Erythroblast (primary cell): ENCODE data around the gene DENND2D.

ENCODE experiments used
- DNase-seq, 2 experiments: peaks; one replicate each; lab custom pipeline; 2025; lab: John Stamatoyannopoulos, UW
- GATA1 ChIP-seq: IDR thresholded peaks from 2 replicates; pipeline ENCODE4 v1.6.1; 2011; ENCODE audit warnings: low read depth, mild to moderate bottlenecking, control low read depth, low read length, moderate library complexity
- POLR2A ChIP-seq: IDR thresholded peaks from 2 replicates; pipeline ENCODE4 v1.6.1; 2011; ENCODE audit warnings: mild to moderate bottlenecking, low read length

DENND2D gene, protein sequence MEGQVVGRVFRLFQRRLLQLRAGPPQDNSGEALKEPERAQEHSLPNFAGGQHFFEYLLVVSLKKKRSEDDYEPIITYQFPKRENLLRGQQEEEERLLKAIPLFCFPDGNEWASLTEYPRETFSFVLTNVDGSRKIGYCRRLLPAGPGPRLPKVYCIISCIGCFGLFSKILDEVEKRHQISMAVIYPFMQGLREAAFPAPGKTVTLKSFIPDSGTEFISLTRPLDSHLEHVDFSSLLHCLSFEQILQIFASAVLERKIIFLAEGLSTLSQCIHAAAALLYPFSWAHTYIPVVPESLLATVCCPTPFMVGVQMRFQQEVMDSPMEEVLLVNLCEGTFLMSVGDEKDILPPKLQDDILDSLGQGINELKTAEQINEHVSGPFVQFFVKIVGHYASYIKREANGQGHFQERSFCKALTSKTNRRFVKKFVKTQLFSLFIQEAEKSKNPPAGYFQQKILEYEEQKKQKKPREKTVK

DNA sequence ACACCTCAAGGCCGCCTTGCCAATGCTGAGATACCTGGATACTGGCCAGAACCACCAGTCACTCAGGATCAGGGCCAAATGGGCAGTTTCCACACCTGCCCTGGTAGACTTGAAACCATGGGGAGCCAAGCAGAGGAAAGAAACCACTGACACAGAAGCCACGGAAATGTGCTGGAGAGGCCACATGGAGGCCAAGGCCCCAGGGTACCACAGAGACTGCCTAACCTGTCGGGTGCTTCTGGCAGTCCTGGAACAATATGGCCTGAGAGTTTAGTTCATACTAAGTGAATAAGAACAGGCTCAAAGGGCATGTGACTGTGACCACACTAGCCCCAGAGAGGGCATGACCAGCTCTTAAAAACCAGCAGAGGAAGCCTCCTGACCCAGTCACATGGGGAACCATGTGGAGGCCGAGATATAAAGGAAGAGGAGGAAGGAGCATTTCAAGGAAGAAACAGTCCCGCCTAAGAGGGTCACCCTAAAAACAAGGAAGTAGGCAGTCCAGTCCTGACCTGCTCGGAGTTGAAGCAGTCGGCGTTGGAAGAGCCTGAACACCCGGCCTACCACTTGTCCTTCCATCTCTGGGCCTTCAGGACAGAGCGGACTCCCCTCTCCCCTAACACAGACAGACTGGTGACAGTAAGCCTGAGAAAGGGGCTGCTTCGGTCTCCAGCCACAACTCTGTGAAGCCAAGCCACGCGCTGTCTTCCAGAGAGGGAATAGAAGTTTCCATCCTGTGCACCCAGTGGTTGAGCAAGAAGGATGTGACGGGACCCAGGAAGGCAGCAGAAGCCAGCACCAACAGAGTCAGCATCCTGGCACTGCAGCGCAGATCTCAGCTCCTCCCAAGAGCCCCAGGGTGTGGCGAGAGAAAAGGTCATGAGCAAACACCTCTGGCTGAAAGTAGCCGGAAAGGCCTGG is at the start of gene DENND2D:
Gene DENND2D, minus strand, starts transcription at position 766 of the 921 bp plus-strand sequence. Its CDS starts 187 bp downstream, at position 579.
- DNase-seq = peak in 1 of 2 experiments; percentile 11
- TF ChIP-seq POLR2A (no peak), GATA1 (no peak)

DNA sequence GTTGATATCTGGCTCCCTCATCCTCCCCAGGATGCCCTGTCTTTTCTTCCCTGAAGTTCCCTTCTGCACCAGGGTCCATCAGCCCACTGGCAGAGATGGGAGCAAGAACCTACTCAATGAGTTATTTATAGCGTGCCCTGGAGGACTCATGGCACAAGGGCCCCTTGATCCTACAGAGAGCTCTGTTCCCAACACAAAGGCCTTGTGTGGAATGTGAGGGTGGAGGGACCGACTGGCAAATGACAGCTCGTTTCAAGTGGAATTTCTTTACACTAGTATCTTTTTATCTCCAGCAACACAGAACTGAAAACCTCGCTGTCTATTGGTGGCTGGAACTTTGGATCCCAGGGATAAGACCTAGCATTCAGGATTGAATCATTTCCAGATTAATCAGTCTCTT is 49.5 kb upstream of the DENND2D start:
- DNase-seq = no peak
- TF ChIP-seq POLR2A = no peak
- TF ChIP-seq GATA1 = no peak

DNA sequence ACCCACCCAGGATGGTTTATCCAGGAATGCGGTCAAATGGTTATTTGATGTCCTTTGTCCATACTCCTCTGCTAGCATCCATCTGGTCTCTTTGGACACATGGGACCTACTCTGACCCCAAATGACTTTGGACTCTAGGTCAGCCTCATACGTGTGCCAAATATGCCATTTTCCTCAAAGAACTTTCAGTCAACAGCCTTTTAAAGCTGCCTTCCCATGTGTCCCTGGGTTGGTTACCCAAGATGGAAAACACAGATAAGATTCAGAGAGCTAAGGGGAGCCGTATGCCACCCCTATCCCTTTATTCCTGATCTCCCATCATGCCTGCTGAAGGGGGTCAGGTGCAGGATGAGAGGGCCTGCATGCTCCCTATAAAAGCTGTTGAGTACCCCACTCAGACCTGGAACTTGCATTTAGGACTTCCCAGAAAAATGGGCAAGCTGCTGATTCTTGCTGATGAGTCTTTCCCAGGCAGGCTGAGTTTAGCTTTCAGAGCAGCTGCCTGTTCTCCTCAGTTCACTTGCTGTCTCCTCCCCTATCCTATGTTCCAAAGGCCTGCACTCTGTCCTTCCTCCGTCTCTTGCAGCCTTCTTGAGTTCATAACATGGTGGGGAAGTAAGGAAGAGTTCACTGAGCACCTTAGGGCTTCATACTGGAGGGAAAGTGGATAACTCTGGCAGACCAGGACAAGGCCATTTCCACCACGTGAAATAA is 46.8 kb upstream of the DENND2D start:
- no peak for DNase-seq

DNA sequence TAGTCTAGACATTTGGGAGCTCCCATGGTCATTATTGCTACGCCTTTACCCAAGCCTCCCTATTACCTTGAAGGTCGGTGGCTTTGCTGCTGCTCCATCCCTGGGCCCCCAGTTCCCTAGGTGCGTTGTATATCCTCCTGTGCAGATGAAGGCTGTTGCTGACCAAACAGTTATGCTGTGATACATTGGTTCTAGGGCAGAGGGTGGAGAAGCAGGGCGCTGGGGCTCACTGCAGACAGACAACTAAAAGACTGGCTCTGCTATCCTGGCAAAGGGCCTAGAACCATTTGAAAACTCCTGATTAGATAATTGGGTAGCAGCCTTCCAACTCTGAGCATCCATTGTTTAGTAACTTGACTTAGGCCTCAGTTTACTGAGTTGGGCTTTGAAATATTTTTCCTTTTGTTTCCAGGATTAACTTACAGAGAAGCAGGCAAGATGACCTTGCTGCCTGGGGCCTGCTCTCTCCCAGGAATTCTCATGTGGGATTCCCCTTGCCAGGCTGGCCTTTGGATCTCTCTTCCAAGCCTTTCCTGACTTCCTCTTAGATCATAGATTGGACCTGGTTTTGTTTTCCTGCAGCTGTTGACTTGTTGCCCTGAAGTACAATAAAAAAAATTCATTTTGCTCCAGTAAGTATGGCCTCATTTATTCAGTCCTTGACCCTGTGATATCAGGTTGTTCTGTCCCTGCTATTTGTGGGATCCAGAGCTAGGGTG is 42.5 kb upstream of the DENND2D start:
- no peak for TF ChIP-seq POLR2A
- TF ChIP-seq GATA1 = no peak
- no peak for DNase-seq

More for the DNA sequence above, 46.8 kb upstream of the DENND2D start:
- TF ChIP-seq GATA1 (no peak), POLR2A (no peak)

DNA sequence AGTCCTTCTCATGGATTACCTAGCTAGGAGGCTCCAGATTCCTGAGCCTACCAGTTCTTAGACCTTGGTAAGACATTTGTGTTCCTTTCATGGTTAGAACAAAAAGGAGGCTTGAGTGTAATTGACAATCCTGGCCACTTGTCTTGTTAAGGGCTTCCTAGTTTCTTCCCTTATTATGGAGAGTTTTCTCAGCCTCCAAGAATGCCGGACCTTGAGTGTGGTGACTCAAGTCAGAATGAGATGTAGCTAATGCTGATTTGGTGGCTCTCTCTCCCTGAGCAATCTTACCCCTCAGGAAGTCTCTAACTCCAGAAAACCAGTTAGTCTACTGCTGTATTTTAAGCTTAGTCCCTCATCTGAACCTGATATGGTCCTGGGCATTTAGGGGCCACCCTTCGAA is 41.4 kb upstream of the DENND2D start:
- TF ChIP-seq POLR2A = no peak
- TF ChIP-seq GATA1 = no peak
- DNase-seq = no peak

DNA sequence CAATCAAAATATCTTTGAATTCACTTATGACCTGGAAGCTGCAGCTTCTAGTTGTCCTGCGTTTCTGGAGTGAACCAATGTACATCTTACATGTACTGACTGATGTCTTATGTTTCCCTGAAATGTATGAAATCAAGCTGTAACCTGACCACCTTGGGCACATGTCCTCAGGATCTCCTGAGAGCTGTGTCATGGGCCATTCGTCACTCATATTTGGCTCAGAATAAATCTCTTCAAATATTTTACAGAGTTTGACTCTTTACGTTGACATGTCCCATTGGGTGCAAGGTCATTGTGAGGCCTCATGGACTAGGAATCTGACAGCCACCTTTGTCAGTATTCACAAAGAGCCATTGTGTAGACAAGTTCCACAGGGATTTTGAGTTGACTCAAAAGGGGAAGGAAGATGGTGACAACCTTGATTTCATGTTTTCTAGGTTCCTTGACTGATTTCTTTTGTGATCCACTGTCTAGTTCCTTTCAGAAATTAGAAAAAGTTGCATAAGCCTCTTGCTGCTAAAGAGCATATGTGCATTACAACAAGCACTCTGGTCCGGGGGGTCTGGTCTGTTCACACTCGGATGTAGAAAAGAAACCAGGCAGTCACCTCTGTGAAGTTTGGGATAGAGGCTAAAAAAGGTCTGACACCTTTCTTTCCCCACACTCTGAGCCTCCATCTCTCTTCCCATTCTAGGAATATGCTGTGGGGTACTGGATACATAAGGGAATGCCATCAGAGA is 37.8 kb upstream of the DENND2D start:
- DNase-seq = no peak
- TF ChIP-seq POLR2A (no peak), GATA1 (no peak)

DNA sequence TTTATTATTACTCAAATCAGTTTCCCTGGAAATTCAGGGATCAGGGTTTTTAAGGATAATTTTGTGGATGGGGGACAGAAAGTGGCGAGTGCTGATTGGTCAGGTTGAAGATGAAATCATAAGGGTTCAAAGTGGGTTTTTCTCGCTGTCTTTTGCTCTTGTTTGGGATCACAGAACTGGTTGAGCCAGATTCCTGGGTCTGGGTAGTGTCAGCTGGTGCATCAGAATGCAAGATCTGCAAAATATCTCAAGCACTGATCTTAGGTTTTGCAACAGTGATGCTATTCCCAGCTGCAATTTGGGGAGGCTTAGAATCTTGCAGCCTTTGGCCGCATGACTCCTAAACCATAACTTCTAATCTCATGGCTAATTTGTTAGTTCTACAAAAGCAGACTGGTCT is 36.4 kb upstream of the DENND2D start:
- TF ChIP-seq POLR2A (no peak), GATA1 (no peak)
- DNase-seq = no peak

DNA sequence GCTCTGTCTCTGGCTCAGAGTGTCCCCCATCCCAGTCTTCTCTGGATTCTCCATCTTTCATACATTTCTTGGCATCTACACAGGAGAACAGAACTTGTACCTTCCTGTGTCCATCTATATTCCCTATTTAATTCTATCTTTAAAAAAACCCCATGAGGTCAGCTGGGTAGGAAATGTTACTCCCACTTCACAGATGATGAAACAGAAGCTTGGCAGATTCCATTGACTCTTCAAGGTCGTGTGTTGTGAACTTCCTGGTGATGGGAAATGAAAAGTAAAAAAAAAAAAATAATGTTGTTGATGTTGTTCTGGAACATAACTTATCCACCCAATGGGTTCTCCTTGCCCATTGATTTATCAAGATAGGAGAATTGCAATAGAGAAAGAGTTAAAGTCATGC is 35.9 kb upstream of the DENND2D start:
- DNase-seq = no peak

DNA sequence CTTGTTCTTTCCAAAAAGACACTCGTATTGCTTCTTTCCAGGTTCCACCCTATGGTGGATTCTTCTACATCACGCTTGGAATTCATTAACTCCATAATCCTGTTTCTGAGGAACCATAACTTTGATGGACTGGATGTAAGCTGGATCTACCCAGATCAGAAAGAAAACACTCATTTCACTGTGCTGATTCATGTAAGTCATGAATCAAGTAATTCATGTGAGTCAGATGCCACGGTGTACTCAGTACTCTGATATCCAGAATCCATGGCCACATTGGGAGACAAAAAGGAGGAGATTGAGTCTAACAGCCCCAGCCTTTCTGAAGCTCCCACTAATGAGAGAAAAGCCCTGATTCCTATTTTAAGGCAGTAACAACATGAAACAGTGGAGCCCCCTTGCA is 34.4 kb upstream of the DENND2D start:
- no peak for DNase-seq
- no peak for TF ChIP-seq GATA1
- TF ChIP-seq POLR2A = no peak

More for the DNA sequence above, 35.9 kb upstream of the DENND2D start:
- no peak for TF ChIP-seq GATA1
- no peak for TF ChIP-seq POLR2A

DNA sequence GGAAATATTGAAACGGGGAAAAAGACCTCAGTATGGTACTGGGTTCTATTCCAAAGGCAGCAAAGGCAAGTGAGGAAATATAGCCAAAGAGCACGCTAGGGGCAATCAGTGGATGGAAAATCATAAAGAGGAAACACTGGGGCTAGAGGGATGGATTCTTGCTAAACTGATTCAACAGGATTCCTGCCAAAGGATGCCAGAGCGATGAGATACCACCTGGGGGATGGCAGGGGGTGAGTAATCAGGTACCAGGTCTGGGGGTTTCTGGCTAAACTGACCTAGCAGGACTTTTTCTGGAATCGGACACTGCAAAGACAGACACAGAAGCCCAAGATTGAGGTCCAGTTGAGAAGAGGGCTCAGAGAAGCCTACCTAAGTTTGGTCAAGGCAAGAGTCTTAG is 33.8 kb upstream of the DENND2D start:
- no peak for DNase-seq

DNA sequence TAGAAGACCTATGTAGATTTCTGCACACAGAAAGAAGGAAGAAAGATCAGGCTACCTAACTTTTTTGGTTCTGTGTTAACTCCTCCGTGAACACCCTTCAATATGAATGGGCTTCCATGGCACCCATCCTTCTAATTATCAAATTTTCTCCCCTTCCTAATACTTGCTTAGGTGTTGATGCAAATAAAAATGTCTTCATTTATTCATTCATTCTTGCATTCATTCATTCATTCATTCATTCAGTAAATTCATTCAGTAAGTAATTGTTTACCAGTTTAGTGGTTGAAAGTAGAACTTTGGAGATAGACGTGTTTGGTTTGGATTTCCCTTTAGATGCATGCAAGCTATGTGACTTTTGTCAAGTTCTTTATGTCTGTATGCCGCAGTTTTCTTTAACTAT is 31.7 kb upstream of the DENND2D start:
- no peak for TF ChIP-seq POLR2A
- no peak for TF ChIP-seq GATA1
- DNase-seq = no peak

More for the DNA sequence above, 33.8 kb upstream of the DENND2D start:
- TF ChIP-seq POLR2A = no peak
- no peak for TF ChIP-seq GATA1

DNA sequence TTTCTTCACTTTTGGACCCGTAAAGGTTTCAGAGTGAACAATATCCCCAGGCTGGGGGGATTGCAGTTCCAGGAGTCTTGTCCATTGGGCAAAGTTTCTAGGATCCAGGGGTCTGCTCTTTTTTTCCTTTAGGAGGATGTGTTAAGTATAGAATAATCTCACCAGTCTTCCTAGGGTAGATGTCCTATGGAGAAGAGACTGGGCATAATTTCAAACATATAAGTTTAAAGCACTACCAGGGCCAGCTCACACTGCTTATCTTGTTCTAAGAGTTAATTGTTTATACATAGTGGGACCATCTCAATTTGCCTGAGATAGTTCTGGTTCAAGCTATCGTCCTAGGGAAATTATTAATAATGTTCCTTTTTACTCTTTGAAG is 28.3 kb upstream of the DENND2D start:
- TF ChIP-seq POLR2A (no peak), GATA1 (no peak)
- no peak for DNase-seq
